Muscle of leg (tissue), 11 donors: ENCODE data around the gene JAML. TPM values are rescaled to one million over a fixed set of nuclear protein-coding genes. Genes with fewer than 3 reads are reported as not detected.

Experiments
- DNase-seq: peaks from one replicate; pipeline ENCODE4 v3.0.0; 2013
- H3K27ac ChIP-seq: one replicate; pipeline ENCODE4 v1.5.1; 2013; ENCODE audit warnings: mild to moderate bottlenecking, low read length, control low read depth
- H3K27me3 ChIP-seq: one replicate; pipeline ENCODE4 v1.6.1; 2013; ENCODE audit warnings: low read length; ENCODE audit not compliant: control insufficient read depth, insufficient read depth
- H3K36me3 ChIP-seq: one replicate; pipeline ENCODE4 v1.6.1; 2013; ENCODE audit warnings: low read length; ENCODE audit not compliant: control insufficient read depth, insufficient read depth
- H3K4me1 ChIP-seq: one replicate; pipeline ENCODE4 v1.6.1; 2013; ENCODE audit warnings: low read length; ENCODE audit not compliant: control insufficient read depth, insufficient read depth
- H3K4me3 ChIP-seq: one replicate; pipeline ENCODE4 v1.5.1; 2013; ENCODE audit warnings: low read length, control low read depth
- H3K9me3 ChIP-seq: replicated peaks from 2 replicates; pipeline ENCODE4 v1.6.1; 2013; ENCODE audit warnings: low read depth, low read length; ENCODE audit not compliant: control insufficient read depth
- WGBS: methylation state at CpG from one replicate; pipeline ENCODE4 v1.1.5; 2013; ENCODE audit warnings: missing lambda C conversion rate; ENCODE audit not compliant: insufficient coverage; 5-methylcytosine and 5-hydroxymethylcytosine counted together
- polyA plus RNA-seq, 8 donors: library from polyadenylated mRNA; unstranded; fragments of 120-200 nt; gene quantifications; one replicate each; pipeline versions ENCODE4 v1.2.1 to v1.2.3, GENCODE V29; 2013; ENCODE audit warnings: inconsistent platforms in 1 of 8, low replicate concordance in 1 of 8; ENCODE audit not compliant: insufficient read length in 8 of 8, insufficient read depth in 1 of 8
- total RNA-seq: library from RNA; stranded (reverse); fragments of 120-200 nt; gene quantifications from one replicate; pipeline ENCODE4 v1.2.4, GENCODE V29; 2013

The JAML gene
- total and polyA plus RNA-seq, 9 donors, result 1.2 to 5.3 (median 2.3) TPM

DNA sequence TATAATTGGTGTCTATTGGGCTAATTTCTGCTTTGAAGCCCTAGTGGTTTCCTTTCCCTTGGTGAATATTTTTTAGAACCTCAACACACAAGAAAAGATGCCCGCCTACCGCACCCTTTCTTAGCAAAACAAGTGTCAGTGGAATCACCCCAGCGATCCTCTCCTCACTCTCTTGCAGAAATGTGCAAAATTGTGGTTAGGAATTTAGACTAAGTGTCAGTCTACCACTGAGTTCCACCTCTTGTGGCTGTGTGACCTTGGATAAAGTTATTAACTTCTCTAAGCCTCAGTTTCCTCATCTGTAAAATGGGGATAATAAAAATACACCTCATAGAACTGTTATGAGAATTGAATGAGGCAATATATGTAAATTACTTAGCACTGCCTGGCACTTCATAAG lies 5.3 kb upstream of the JAML start:
- no peak overlapping the region for H3K27ac ChIP-seq
- H3K9me3 ChIP-seq, result no peaks in the 10 kb centered on the region
- DNase-seq, result no peak
- H3K4me1 ChIP-seq, result no peaks in the 10 kb centered on the region
- no CpG with 5 or more reads among the region's 3 CpGs for WGBS
- no peaks in the 10 kb centered on the region for H3K36me3 ChIP-seq
- peaks cover 3% of the 10 kb centered on the region for H3K27me3 ChIP-seq
- H3K4me3 ChIP-seq, result no peak overlapping the region

- Histone ChIP-seq H3K4me3 (no peak overlapping the region), H3K27ac (no peak overlapping the region), H3K27me3 (peaks cover 6% of the 10 kb centered on the region), H3K4me1 (no peaks in the 10 kb centered on the region), H3K36me3 (no peaks in the 10 kb centered on the region), H3K9me3 (no peaks in the 10 kb centered on the region)
- no CpG with 5 or more reads among the region's 5 CpGs for WGBS
- no peak for DNase-seq
These were observed 4.5 kb upstream of the JAML start for GRCh38 chr11:118229274-118229847.

DNA sequence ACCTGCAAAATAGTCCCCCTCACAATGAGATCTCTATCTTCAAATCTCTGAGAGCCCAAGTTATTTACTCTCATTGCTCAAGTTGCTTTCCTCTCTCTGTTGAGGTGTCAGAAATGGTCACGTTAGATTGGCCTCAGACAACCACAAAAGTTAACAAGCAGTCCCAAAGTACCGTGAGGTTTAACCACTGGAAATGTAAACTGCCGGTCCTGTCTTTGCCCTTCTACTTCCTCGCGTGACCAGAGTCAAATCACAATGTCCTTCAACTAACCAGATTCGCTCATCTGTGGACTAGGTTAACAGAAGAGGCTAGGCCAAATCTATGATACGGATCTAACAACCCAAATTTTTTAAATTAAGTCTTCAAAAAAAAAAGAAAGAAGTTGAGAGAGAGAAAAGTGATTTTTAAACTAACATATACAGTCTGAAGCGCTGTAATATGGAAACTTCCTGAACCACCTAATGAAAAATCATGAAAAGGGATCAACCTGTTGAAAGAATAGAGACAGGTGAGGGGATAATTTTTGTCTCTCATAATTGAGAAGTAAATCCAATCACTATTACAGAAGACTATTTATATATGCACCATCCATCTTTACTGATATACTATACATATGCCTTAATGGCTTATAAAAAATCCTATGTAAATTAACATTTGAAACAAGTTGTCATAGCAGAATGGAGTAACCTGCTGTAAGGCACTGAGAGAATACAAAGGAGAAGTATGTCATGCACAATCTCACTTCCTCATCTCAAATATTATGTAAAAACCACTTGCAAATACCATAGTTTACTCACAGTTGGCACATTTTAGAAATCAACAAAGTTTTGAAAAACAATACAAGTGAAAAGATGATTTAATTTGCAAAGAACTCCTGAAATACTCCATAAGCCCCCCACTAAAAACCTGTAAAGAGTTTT lies 3.3 kb upstream of the JAML start:
- Histone ChIP-seq H3K36me3 (no peaks in the 10 kb centered on the region), H3K27ac (no peak overlapping the region), H3K4me1 (no peaks in the 10 kb centered on the region), H3K9me3 (no peaks in the 10 kb centered on the region), H3K27me3 (peaks cover 8% of the 10 kb centered on the region), H3K4me3 (no peak overlapping the region)
- peak; percentile 46 for DNase-seq
- WGBS, result 63% methylated on average over 3 of the region's 8 CpGs

- DNase-seq, result no peak
- Histone ChIP-seq H3K36me3 (no peaks in the 10 kb centered on the region), H3K4me3 (no peak overlapping the region), H3K27me3 (peaks cover 13% of the 10 kb centered on the region), H3K4me1 (no peaks in the 10 kb centered on the region), H3K9me3 (no peaks in the 10 kb centered on the region), H3K27ac (no peak overlapping the region)
- WGBS, result 60% methylated on average over 1 of the region's 2 CpGs
These were observed 2.0 kb upstream of the JAML start for GRCh38 chr11:118226781-118227180.

- Histone ChIP-seq H3K9me3 (no peaks in the 10 kb centered on the region), H3K4me3 (no peak overlapping the region), H3K27ac (no peak overlapping the region), H3K4me1 (no peaks in the 10 kb centered on the region), H3K36me3 (no peaks in the 10 kb centered on the region), H3K27me3 (peaks cover 16% of the 10 kb centered on the region)
- WGBS, result 54% methylated on average over 7 of the region's 7 CpGs
- peak; percentile 46 for DNase-seq
These were observed 1.5 kb upstream of the JAML start for GRCh38 chr11:118226296-118226695.

GRCh38 chr11:118223992-118224391 lies 819 bp downstream of the JAML start:
- DNase-seq, result no peak
- 69% methylated on average over 2 of the region's 6 CpGs for WGBS
- no peaks in the 10 kb centered on the region for H3K4me1 ChIP-seq
- H3K27me3 ChIP-seq, result peaks cover 21% of the 10 kb centered on the region
- H3K36me3 ChIP-seq, result no peaks in the 10 kb centered on the region
- H3K9me3 ChIP-seq, result no peaks in the 10 kb centered on the region
- no peak overlapping the region for H3K27ac ChIP-seq
- peak overlapping the region; percentile 1 for H3K4me3 ChIP-seq

GRCh38 chr11:118223570-118223969 lies 1.2 kb downstream of the JAML start:
- no CpG with 5 or more reads among the region's 2 CpGs for WGBS
- no peaks in the 10 kb centered on the region for H3K9me3 ChIP-seq
- H3K4me1 ChIP-seq, result no peaks in the 10 kb centered on the region
- peak overlapping the region; percentile 1 for H3K4me3 ChIP-seq
- DNase-seq, result no peak
- peaks cover 21% of the 10 kb centered on the region for H3K27me3 ChIP-seq
- no peaks in the 10 kb centered on the region for H3K36me3 ChIP-seq
- no peak overlapping the region for H3K27ac ChIP-seq

DNA sequence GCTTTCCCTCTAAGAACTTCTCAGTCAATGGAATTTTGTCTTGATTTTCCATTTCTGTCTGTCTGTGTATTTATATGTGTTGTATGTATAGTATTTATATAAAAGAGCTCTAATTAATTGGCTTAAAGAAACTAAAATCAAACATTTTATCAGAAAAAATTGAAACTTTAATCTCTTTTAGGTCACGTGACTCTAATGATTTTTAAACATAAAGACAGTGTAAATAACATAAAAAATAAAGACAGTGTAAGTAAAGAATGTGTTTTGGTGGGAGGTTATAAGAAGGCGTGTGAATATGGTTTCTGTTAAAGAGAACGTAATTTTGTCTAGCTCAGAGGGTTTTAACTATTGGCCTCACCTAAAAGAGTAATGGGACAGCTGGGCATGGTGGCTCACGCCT lies 2.4 kb downstream of the JAML start:
- H3K4me3 ChIP-seq, result no peak overlapping the region
- no peaks in the 10 kb centered on the region for H3K4me1 ChIP-seq
- no peak overlapping the region for H3K27ac ChIP-seq
- H3K36me3 ChIP-seq, result no peaks in the 10 kb centered on the region
- peaks cover 23% of the 10 kb centered on the region for H3K27me3 ChIP-seq
- 76% methylated on average over 2 of the region's 4 CpGs for WGBS
- no peak for DNase-seq
- no peaks in the 10 kb centered on the region for H3K9me3 ChIP-seq

- H3K27ac ChIP-seq, result no peak overlapping the region
- no peaks in the 10 kb centered on the region for H3K4me1 ChIP-seq
These were observed 3.4 kb downstream of the JAML start for GRCh38 chr11:118221419-118221818.

DNA sequence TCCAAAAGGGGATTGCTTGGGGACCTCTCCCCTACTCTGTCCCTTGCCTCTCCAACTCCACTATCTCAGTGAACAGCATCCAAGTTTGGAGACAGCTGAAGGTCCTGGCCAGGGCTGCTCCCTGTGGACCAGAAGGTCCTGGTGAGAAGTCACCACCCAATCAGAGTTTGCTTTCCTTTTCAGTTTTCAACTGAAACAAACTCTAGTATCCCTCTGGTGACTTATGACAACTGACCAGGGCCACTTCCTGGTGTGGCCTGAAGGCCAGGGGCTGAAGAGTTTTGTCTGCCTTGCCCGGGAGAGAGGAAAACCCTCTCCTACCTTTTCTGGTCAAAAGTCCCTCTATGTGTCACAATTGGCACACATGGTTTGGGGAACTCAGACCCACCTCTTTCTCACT lies 5.1 kb downstream of the JAML start:
- 100% methylated on average over 1 of the region's 1 CpG for WGBS
- DNase-seq, result no peak
- no peaks in the 10 kb centered on the region for H3K9me3 ChIP-seq
- H3K4me3 ChIP-seq, result no peak overlapping the region
- H3K36me3 ChIP-seq, result no peaks in the 10 kb centered on the region
- no peaks in the 10 kb centered on the region for H3K4me1 ChIP-seq
- H3K27me3 ChIP-seq, result peaks cover 24% of the 10 kb centered on the region
- no peak overlapping the region for H3K27ac ChIP-seq

More at GRCh38 chr11:118221419-118221818, 3.4 kb downstream of the JAML start:
- no peaks in the 10 kb centered on the region for H3K36me3 ChIP-seq
- H3K27me3 ChIP-seq, result peaks cover 23% of the 10 kb centered on the region
- no peak overlapping the region for H3K4me3 ChIP-seq
- no peak for DNase-seq
- 67% methylated on average over 5 of the region's 5 CpGs for WGBS
- no peaks in the 10 kb centered on the region for H3K9me3 ChIP-seq
